NCI-H526 treated with DMSO at 0.1 percent for 48 hours (cell line): ENCODE measurements around the gene TSPAN19.

Experiments
- DNase-seq: peaks from one replicate; lab custom pipeline; 2025; lab: John Stamatoyannopoulos, UW

TSPAN19 gene

DNA sequence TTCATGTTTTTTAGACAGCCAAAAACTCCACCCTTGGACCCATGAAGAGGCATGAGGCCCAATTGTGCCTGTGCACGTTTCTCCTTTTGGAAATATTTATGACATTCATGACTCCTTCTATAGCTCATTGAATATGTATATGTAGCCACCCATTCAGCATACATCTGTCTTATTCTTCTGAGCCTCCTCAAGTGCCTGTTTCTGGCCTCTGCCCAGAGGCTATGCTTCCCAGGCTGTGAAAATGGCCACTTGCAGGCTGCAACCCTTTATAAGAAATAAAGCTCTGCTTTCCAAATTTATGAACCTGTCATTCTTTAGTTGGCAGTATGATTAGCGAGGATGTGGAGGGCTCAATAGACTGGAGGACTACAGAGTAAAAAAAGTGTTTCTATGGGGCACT lies 35.3 kb downstream of the TSPAN19 start:
- no peak for DNase-seq

DNA sequence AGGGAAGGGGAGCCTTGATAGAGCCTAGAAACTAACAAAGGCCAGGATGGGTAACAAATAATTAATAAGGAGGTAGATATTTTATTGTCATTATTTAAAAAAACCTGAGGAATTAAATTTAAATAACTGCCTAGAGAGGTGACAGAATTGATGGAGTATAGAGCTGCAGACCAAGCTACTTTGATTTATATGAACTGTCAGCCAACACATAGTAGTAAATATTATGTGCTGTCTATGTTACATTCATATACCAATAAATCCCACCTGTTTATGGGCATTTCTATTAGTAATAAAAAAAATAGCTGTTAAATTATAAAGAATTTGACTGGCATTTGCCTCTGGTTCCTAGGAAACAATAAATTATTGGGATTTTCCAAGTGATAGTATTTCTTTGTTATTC lies 37.7 kb downstream of the TSPAN19 start:
- no peak for DNase-seq

DNA sequence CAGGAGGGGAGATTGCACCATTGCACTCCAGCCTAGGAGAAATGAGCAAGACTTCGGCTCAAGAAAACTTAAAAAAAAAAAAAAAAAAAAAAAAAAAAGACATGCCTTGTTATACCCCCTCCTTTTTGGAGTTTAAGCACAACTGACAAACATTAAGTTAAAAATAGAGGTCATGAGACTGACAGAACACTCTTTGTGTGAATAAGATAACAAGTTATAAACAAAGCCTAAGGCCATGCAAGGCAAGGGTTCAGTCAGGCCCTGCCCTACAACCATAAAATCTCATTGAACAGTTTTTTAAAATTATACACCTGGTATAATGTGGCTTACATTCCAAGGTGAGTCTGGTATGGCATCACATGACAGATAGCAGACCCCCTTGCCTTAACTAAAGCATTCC lies 39.3 kb downstream of the TSPAN19 start:
- no peak for DNase-seq

DNA sequence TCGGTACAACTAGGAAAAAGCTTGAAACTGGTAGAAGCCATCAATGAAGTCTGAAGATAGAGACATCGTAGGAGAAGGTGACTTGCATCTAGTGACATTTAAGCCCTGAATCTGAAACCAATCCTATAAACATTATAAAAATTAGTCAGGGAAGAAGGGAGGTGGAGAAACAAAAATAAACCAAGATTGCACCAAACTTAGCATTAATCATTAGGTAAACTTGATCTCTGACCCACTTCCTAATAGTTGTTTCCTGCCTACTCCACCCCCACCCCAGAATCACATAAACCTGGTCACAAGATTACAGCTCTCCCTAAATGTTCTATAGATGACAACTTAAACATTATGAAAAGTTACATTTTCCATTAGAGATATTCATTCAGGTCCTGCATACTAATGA lies 40.4 kb downstream of the TSPAN19 start:
- DNase-seq, result no peak

DNA sequence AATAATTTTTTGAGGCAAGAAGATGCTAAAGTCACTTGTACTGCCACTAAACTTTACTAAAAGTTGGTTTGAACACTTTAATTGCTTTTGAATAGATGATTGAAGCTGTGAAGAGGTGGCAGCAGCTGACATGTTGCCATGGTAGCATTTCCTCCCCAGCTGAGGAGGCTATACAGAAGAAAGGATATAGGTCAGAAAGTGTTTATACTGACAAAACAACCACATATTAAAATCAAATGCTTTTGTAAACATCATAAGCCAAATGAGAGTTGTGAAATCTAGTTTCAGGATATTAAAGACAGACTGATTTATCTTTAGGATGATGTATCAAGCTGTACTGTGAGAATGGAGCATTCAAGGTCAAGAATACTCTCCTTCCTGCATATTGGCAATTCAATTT lies 41.7 kb downstream of the TSPAN19 start:
- no peak for DNase-seq

DNA sequence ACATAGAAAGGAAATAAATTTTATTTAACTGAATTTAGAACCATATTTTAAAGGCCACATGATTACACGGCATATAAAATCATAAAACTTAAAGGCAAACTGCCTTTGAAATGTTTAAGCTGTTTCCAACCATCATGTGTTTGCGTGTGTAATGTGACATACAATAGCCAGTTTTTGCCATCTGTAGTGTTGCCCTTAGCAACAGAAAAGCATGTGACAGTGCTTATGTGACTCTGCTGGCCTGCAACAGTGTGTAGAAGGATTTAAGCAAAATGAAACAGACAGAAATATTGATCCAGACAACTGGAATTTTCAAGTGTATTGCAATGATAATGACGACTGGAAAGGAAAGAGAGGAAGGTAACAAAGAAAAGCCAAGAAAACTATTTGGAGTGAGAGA lies 49.5 kb downstream of the TSPAN19 start:
- DNase-seq, result no peak

DNA sequence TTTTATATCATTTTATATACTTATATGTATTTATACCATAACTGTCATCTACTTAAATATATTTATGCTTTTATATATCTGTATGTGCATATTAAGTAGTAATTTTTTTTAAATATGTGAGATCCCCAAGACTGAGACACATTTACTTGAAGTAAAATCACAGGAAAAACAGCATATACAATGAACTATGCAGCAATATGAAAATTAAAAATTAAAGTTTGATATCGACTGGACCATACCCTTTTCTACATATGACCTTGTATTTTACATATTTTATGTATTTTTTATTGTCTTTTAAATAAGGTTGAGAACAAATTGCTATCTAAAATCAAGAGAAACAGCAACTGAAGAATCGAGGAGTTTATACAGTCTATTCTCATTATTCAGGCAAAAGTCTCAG lies 50.0 kb downstream of the TSPAN19 start:
- DNase-seq, result no peak

DNA sequence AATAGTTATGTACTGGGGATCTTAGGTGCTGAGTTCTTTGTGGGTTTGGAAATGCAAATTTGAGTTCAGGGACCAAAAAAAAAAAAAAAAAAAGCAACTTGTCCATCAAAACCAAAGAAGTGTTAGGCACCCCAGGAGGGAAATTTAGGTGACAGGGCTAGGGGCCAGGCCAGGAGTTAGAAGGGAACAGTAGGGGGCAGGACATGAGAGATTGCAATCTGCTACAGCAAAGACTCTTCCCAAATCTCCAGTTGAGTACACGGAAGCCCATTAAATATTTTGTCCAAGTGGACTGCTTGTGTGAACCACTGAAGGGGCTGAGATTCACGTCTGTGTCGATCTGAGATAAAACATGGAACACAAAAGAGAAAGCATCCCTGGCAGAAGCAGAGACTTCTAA lies 52.8 kb downstream of the TSPAN19 start:
- DNase-seq, result no peak

DNA sequence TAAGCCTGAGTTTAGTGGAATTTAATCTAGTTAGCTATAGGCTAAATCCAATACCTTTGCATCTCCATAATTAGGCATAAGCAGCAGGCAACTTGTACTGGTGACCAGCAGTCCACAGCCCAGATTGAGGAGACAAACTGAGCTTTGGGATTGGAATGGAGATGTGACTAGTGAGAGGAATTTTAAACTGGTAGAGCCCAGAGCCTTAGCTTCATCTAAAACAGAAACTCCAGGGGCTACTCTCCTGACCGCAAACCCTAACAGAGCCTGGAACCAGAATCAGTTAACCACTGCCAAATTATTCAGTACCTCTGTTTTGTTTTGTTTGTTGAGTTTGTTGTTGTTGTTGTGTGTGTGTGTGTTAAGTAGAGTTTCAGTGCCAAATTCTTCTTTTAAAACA lies 53.2 kb downstream of the TSPAN19 start:
- no peak for DNase-seq

DNA sequence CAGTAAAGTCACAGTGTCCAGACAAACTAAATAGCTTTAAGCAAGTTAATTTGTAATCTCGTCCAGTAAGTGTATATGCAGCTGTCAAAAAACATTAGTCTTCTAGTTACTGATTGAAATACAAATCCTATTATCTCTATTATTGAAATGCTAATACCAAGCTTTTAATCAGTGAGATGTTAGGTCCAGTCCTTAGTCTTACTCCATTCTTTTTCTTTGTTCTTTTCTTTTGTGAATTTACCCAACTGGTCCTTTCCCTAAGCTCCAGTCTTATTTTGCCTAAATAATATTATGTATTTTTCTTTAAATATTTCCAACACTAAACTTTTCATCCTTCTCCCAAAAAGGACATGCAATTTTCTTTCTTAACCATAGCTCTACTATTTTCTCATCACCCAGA lies 57.2 kb downstream of the TSPAN19 start:
- DNase-seq, result no peak

DNA sequence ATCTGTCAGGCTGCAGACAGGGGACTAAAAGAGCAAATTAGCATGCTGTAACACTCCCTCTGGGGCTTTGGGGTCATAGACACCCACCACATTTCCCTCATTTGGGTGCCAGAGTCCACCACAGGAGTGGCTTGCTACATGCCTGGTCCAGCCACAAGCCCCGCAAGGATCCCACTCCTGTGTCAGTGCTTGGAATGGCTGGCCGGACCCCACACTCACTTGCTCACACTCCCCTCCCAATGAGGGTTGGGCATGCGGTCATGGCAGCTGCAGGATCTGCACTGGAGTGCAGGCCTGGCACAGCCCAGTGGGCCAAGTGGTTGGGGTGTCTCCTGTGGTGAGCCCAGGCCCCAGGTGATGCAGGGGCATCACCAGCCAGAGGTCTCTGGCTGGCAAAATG lies 59.9 kb downstream of the TSPAN19 start:
- no peak for DNase-seq

DNA sequence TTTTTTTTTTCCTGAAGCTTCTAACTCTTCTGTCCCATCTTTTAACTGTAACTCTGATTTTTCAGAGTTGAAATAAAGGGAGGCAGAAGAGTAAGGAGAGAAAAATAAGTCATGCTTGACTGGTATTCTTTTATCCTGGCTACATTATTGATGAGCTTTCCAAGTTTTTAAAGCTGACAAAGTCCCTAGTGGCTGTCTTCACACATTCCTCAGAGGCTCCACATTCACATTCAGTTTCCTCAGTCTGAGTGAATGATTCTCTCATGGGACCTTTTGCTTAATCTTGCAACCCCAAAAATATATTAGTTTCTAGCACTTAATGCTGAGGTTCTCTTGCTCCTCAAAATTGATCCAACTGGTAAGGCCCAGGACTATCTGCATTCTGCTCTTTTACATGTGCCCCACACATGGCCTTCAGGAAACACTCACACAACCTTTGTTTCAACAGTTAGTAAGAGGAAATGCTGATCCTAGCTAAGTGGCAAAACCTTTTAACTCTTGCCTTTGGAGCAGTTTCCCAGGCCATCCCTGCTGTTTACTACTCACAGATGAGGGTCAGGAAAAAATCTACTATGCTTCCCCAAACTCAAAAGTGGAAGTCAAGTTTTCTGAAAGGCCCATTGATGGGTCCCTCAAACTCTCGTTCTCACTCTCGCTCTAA lies 61.8 kb downstream of the TSPAN19 start:
- no peak for DNase-seq

DNA sequence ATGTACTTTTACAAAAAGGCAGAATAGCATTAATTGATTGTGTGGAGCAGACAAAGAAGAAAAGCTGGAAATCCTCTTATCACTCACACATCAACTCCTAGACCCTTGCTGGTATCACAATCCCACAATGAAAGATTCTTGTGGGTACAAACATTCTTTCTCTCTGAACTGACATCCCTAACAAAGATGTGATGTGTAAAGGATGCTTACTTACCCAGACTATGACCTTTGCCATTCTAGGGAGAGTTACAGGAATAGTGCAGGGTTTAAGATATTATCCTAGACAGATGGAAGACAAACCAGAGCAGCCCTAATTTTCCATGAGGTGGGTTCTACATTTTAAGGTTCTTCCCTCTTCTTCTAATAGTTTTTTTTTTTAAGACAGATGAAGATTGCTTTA lies 63.1 kb downstream of the TSPAN19 start:
- DNase-seq, result no peak

DNA sequence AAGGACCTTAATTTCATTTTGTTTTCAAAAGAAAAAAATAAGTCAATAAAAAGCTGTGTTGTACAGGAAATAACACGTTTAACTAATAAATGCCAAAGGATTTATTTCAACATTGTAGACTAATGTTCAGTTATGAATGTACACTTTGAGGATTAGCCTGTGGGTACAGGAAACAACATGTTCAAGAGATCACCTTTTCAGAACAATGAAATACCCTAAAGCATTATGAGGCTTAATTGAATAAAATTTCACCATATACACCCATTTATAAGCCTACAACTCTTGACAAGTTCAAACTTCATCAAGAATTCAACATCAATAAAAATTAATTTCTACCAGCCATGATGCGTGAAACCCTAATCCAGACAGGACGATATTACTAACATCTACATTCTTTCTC lies 66.9 kb downstream of the TSPAN19 start:
- no peak for DNase-seq
